Limb (tissue), 2 donors: ENCODE results near the gene TMEM38A.

Source experiments
- DNase-seq, 2 donors: peaks; one replicate each; pipeline ENCODE4 v3.0.0-alpha.2; 2016; ENCODE audit errors: extremely low spot score in 2 of 2

The TMEM38A gene

GRCh38 chr19:16660763-16661479 is at the start of gene TMEM38A:
TSS of gene TMEM38A (plus strand) at chr19:16661139. CDS start at chr19:16661218, 79 bp downstream.
- peak in 1 of 2 donors; percentile 66 for DNase-seq

GRCh38 chr19:16612636-16613035 is 48.3 kb upstream of the TMEM38A start:
- DNase-seq: no peak

GRCh38 chr19:16613841-16614240 is 47.1 kb upstream of the TMEM38A start:
- DNase-seq: no peak

- no peak for DNase-seq
These were observed 46.0 kb upstream of the TMEM38A start for GRCh38 chr19:16614941-16615340.

- DNase-seq: no peak
These were observed 45.1 kb upstream of the TMEM38A start for GRCh38 chr19:16615808-16616207.

- DNase-seq: no peak
These were observed 42.7 kb upstream of the TMEM38A start for GRCh38 chr19:16618248-16618647.

- DNase-seq: no peak
These were observed 41.5 kb upstream of the TMEM38A start for GRCh38 chr19:16619457-16619856.

- DNase-seq: no peak
These were observed 40.9 kb upstream of the TMEM38A start for GRCh38 chr19:16620018-16620417.

- DNase-seq: no peak
These were observed 40.4 kb upstream of the TMEM38A start for GRCh38 chr19:16620584-16620983.

GRCh38 chr19:16621165-16621800 is 39.7 kb upstream of the TMEM38A start:
- no peak for DNase-seq

GRCh38 chr19:16623066-16623465 is 37.9 kb upstream of the TMEM38A start:
- no peak for DNase-seq

- no peak for DNase-seq
These were observed 37.4 kb upstream of the TMEM38A start for GRCh38 chr19:16623576-16623975.

GRCh38 chr19:16624236-16624635 is 36.7 kb upstream of the TMEM38A start:
- no peak for DNase-seq

- DNase-seq: no peak
These were observed 35.6 kb upstream of the TMEM38A start for GRCh38 chr19:16625163-16625958.

GRCh38 chr19:16626796-16627192 is 34.1 kb upstream of the TMEM38A start:
- DNase-seq: no peak

GRCh38 chr19:16627193-16627927 is 33.6 kb upstream of the TMEM38A start:
- peak in 1 of 2 donors; percentile 40 for DNase-seq

- DNase-seq: no peak
These were observed 33.1 kb upstream of the TMEM38A start for GRCh38 chr19:16627928-16628182.

- peak; percentile 95 to 99 for DNase-seq
These were observed 32.6 kb upstream of the TMEM38A start, which contains the start of gene MED26 for GRCh38 chr19:16628183-16628983. TSS of gene MED26 (minus strand) at chr19:16628204. CDS start at chr19:16627943, 261 bp downstream.

GRCh38 chr19:16628984-16629691 is 31.8 kb upstream of the TMEM38A start:
- peak; percentile 57 to 89 for DNase-seq

GRCh38 chr19:16631465-16631864 is 29.5 kb upstream of the TMEM38A start:
- DNase-seq: no peak
